SK-N-SH (cell line): ENCODE data around the gene MUC5B.

ENCODE experiments used
- CTCF ChIP-seq: fragments of 200-600 bp; sonication (generic); IDR thresholded peaks from 2 replicates; pipeline ENCODE4 v1.6.1; 2017; ENCODE audit warnings: antibody characterized with exemption, mild to moderate bottlenecking, moderate library complexity
- EP300 ChIP-seq, 2 experiments: IDR thresholded peaks; 2 replicates each; pipeline versions ENCODE4 v1.4.0 to v1.6.1; 2012; ENCODE audit warnings: borderline replicate concordance in 1 of 2, low read depth in 1 of 2, low read length in 1 of 2
- EZH2phosphoT487 ChIP-seq: fragments of 200-600 bp; sonication (generic); IDR thresholded peaks from 2 replicates; pipeline ENCODE4 v1.6.1; 2017; ENCODE audit warnings: low read depth, mixed run types, mild to moderate bottlenecking, antibody characterized with exemption, moderate library complexity, borderline replicate concordance
- JUND ChIP-seq: IDR thresholded peaks from 2 replicates; pipeline ENCODE4 v1.4.0; 2012
- NFIC ChIP-seq: IDR thresholded peaks from 2 replicates; pipeline ENCODE4 v1.4.0; 2012; ENCODE audit warnings: borderline replicate concordance
- POLR2AphosphoS5 ChIP-seq: IDR thresholded peaks from 2 replicates; pipeline ENCODE4 v1.6.1; 2012; ENCODE audit warnings: low read depth, low read length
- RCOR1 ChIP-seq: fragments of 150-350 bp; IDR thresholded peaks from 2 replicates; pipeline ENCODE4 v1.6.1; 2017; ENCODE audit warnings: antibody characterized with exemption, low read length
- SMC3 ChIP-seq: IDR thresholded peaks from 2 replicates; pipeline ENCODE4 v1.6.1; 2012; ENCODE audit warnings: low read depth, low read length, improper control_type of control experiment
- TAF1 ChIP-seq: IDR thresholded peaks from 2 replicates; pipeline ENCODE4 v1.6.1; 2012; ENCODE audit warnings: low read depth, mild to moderate bottlenecking, low read length, moderate library complexity, borderline replicate concordance
- TEAD4 ChIP-seq: IDR thresholded peaks from 2 replicates; pipeline ENCODE4 v1.4.0; 2012; ENCODE audit warnings: mild to moderate bottlenecking, borderline replicate concordance; ENCODE audit not compliant: insufficient read depth

GRCh38 chr11:1272531-1272930, 49.7 kb downstream of the MUC5B start:
- no peak for TF ChIP-seq EZH2phosphoT487
- TF ChIP-seq NFIC = no peak
- TF ChIP-seq TAF1 = no peak
- TF ChIP-seq CTCF = no peak
- no peak for TF ChIP-seq RCOR1
- TF ChIP-seq POLR2AphosphoS5 = no peak
- no peak for TF ChIP-seq TEAD4
- TF ChIP-seq JUND = no peak
- no peak for TF ChIP-seq EP300 (IDR thresholded peaks at IDR 0.05; ENCODE audit: borderline replicate concordance in 1 of 2, low read depth in 1 of 2, low read length in 1 of 2)
- no peak for TF ChIP-seq SMC3
